Measurements from ENCODE around the gene DNAJC1.
A peak's percentile ranks its signal among the peaks of the same experiment; 100 is the strongest.

DNAJC1 gene

DNA sequence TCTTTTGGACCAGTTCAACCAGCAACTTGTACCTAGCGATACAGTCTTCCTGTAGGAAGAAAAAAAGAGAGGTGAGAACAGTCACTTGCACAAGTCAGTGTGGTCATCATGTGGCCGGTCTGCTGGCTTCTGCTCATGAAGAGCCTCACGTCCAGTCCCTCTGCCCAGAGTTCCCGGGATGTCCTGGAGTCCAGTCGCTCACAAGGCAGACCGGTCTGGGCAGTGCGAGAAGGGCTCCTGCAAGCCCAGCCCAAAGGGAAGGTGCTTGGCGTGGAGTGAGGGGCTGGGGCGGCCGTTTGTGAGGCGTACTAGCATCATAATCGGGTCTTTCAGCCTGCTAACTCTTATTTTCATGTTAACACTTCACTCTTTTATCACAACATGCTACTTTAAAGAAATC, 246.8 kb downstream of the DNAJC1 start:
- no peak for DNase-seq

DNA sequence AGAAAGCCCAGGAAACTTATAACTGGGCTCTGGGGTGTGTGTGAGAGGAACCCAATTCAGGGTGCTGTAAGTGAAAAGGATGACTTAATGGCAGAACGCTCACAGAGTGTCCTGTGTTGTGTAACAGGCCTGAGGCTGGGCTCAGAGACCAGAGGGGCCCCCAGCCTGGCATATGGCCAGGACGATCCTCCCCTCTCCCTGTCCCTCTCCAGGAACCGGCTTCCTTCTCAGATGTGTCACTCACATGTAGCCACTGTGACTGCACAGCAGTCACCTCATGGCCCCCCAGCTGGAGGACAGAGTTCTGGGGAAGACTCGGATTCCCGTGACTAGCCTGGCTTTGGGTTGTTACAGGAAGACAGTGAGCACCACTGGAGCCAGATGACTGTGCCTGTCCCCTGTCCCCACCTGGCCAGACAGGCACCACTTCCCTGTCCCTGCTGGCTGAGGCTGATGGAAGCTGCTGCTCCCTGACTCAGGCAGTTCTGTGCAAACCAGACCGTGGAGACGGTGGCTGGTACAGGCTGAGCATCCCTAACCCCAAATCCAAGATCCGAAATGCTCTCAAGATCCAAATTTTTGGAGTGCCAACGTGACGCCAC, 249.0 kb downstream of the DNAJC1 start:
- DNase-seq = no peak

DNA sequence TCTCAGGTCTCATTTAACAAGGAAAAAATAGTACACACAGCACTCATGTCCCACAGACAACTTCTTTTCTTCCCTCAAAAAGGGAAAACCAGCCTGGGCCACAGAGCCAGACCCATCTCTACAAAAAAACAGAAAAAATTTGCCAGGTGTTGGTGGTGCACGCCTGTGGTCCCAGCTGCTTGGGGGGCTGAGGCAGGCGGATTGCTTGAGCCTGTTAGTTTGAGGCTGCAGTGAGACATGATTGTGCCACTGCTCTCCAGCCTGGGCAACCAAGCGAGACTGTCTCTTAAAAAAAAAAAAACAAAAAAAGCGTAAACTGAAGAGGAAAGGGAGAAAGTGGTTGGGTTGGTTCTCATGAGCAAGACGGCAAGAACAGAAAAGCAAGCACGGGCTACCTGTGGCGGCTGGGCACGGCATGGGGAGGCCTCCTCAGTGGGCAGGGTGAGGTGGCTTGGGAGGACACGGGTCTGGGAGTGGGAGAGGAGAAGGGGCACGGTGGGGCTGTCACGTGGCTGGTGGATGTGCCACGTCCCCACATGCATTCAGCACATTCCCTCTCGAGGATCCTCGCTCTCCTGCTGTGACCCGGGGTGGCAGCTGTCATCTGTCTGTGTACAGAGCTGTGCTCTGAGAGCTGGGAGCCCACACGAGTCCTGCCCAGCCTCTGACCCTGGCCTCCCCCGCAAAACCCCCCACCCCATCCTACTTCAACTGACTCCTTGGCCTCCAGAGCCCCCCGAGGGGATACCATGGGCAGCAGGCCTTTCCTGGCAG, 249.8 kb downstream of the DNAJC1 start:
- DNase-seq = no peak

DNA sequence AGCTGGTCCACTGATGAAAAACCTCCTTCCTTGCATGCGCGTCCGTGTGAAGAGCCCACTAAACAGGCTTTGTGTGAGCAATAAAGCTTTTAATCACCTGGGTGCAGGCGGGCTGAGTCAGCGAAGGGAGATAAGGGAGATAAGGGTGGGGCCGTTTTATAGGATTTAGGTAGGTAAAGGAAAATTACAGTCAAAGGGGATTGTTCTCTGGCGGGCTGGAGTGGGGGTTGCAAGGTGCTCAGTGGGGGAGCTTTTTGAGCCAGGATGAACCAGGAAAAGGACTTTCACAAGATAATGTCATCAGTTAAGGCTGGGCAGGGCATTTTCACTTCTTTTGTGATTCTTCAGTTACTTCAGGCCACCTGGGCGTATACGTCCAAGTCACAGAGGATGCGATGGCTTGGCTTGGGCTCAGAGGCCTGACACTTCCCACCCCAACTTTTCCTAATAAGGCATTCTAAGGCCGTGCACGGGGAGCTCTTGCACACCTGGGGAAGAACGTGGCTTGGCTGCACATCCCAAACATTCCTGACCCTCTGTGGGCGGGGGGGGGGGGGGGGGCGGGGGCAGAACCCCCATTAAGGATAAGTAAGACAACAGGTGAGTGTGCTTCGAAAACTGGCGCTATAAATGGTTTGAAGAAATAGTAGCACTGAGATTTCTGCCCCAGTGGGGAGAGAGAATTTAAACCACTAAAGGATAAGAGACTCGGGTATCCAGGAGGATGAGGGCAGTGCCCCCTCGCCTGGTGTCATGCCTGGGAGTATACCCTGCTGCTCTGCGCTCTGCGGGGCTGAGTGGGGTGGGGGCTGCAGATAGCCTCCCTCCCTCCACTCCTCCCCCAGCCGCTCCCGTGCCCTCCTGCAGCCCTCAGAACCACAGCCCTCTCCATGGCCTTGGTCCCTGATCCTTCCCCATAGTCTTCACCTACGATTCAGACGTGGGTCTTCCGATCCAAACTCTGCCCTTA, 251.9 kb downstream of the DNAJC1 start:
- DNase-seq = no peak

DNA sequence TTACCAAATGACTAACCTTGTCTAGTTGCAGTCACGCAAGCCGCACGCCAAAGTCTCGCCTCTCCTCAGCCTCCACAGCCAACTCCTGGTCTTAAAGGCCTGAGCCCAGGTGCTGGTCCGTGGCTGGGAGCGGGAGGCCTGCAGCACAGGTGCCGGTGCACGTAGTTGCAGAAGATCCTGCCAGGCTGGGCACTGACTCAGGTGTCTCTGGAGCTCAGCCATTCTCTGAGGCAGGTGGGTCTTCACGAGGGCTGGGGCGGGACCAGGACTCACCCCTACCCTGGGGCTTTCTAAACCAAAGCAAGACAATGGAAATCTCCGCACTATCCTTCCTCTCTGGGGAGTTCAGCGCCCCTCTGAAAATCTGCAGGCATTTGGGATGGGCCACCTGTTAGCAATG, 253.1 kb downstream of the DNAJC1 start:
- no peak for DNase-seq

DNA sequence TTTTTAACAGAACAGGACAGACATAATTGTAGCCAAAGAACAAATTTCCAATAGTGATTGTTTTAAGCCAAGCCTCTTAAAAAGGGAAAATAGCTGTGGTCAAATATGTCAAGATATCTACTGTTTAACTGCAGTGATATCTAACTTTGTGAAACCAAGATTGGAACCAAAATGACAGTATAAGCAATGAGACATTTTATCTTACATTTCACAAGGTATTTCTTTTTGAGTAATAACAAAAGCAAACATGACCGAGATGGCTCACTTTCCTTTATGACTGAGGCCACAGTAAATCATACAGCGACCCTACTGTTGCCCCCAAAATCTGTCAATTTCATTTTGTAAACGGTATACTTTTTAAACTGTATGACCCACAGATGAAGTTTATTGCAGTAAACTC, 253.7 kb downstream of the DNAJC1 start:
- DNase-seq = no peak

DNA sequence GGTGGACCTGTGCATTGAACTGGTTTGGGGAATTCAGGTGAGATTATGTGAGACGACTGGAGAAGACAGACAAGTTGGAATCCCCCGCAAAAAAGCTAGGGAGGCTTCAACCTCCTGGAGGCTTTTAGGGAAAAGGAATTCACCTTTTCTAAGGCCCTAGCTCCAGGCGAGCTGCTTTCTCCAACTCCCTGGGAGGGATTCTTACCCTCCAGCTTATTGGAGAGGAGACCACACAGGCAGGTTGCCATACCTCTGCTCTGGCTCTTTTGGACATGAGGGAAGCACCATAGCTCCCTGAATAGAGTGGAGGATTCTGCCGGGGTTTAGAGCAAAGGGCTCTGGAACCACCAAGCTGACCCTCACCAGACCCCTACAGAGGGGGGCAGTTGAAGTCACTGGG, 255.7 kb downstream of the DNAJC1 start:
- no peak for DNase-seq

DNA sequence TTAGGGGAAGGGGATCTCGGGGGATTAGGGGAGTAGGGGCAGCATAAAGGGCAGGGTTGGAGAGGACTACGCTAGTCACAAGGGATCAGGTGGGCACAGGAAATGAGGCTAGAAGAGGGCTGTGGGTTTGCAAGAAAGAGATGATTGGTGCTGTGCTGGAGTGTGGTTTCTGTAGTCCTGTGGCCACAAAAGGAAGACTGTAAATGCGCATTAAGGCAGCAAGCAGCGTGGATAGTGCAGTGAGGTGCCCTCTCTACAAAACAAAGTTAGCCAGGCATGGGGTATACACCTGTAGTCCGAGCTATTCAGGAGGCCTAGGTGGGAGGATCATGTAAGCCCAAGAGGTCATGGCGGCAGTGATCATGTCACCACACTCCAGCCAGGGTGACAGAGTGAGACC, 257.4 kb downstream of the DNAJC1 start:
- no peak for DNase-seq

DNA sequence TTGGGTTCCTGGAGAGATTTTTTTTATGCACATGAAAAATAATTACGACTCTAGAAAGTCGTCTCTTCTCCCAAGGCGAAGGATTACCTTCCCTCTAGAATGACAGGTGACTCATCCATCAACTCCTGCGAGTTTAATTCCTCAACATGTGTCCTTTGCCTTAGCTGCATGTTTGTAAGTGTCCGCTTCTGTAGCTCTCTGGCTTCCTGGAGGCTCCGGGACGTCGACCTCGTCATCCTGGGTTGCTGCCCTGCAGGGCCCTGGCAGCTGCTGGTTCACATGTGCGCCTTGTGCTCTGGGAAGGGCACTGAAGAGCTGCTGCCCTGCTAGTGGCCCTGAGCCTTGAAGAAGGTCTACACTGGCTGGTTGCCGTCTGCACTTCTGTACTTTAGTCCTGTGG, 259.3 kb downstream of the DNAJC1 start:
- DNase-seq = no peak

DNA sequence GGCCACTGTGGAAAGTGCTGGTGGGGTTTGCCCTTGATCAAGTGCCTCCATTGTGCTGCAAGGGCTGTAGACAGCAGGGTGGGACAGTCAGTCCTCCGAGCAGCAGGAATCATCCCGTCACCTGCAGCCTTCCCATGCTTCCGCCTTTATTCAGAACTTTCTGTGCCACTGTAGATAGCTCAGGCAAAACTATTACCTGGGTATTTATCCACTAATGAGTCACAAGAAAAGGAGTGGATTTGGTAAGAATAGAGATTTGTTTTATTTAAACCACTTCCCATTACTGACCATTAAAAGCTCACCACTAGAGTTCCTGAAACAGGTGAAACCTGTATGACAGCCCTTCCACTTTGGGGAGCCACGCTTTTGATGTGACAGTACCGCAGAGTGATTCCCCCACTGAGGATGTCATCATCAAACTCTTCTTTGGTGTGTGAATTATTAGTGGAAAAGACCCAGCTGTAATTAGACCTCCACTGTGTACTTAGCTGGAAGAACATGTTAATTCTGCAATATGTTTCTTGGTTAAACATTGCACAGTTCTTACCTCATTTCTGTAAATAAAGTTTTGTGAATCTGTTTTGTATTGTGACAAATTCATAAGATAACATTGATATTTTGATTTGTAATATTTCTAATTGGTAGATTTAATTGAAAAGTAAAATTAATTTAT, 260.7 kb downstream of the DNAJC1 start:
- no peak for DNase-seq

DNA sequence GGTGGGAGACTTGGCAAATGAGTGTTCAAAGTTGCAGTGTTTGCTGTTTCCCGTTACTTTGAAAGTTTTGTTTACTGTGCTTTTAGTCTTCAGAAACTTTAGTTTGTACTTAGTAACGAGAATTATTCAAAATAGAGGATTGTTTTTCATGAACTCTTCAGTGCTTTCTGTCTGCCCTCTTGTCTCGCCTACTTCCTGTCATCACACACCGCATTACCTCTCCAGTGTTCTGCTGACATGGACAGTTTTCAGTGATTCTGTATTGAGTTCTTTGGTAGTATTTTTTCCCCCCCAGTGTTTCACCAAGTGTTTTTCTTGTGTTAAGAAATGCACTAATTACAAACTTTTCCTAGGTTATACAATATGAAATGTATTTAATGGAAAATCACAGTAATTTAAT, 262.5 kb downstream of the DNAJC1 start:
- DNase-seq = no peak

DNA sequence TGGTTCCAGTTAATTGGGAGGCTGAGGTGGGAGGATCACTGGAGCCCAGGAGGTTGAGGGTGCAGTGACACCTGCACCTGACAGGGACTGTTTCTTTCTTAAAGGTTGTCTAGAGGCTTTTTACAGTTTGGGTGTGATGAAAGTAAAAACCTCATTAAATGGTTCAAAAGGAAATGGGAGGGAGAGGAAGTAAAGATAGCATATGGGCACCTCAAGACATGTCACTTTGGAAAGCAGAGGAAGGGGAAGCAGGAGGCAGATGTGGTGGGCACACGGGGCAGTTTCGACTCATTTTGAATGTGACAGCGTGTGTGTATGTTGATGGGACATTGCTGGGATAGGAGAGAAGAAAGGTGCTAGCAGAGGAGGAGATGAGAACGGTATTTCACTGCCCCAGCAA, 266.4 kb downstream of the DNAJC1 start:
- no peak for DNase-seq

DNA sequence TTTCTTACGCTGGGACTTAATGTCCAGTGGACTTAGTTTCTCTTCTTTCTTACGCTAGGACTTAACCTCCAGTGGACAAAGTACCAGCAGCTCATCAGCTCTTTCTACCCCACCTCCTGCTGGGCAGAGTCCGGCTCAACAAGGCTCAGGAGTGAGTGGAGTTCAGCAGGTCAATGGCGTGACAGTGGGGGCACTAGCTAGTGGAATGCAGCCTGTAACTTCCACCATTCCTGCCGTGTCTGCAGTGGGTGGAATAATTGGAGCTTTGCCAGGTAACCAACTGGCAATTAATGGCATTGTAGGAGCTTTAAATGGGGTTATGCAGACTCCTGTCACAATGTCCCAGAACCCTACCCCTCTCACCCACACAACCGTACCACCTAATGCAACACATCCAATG, 269.8 kb downstream of the DNAJC1 start:
- DNase-seq = no peak

DNA sequence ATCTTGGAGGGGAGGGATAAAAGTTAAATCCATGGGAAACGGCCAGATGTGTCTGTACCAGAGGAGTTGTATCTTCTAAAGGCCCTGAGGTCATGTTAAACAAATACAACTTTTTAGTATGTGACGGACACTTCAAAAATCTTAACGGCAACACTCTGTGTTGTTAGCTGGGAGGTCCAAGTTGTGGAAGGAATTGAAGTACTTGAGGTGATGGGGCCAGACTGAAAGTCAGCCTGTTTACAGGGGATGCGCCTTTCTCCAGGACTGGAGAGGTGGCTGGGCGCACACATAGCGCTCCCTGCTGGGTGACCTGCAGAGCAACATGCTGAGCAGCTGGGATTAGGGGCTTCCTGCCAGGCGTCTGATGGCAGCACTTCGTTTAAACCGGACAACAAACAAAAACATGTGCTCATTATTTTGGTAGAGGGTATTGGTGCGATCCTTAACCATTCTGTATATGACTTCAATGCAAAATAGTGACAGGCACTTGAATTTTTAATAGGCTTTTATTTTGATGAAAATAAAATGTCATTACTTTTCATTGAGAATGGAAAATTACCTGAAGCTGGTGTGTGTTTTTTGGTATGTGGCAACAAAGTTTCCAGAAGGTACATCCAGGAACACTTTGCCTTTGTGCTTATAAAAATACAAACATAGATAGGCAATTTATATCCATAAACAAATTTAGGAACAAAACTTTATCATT, 271.3 kb downstream of the DNAJC1 start:
- peak; percentile 42 to 57 for DNase-seq

DNA sequence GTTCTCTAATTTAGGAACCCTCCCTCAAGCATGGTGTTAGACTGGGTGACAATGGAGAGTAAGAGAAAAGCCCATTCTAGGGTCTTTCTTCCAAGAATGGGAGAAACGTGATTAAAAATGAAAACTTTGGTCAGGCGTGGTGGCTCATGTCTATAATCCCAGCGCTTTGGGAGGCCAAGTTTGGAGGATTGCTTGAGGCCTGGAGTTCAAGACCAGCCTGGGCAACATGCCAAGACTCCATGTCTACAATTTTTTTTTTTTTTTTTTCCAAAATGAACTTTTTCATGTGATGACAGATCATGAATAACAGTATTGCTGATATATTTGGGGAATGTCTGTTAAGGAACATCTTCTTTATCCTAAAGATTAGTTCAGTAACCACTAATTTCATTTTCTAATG, 274.9 kb downstream of the DNAJC1 start:
- DNase-seq = no peak

DNA sequence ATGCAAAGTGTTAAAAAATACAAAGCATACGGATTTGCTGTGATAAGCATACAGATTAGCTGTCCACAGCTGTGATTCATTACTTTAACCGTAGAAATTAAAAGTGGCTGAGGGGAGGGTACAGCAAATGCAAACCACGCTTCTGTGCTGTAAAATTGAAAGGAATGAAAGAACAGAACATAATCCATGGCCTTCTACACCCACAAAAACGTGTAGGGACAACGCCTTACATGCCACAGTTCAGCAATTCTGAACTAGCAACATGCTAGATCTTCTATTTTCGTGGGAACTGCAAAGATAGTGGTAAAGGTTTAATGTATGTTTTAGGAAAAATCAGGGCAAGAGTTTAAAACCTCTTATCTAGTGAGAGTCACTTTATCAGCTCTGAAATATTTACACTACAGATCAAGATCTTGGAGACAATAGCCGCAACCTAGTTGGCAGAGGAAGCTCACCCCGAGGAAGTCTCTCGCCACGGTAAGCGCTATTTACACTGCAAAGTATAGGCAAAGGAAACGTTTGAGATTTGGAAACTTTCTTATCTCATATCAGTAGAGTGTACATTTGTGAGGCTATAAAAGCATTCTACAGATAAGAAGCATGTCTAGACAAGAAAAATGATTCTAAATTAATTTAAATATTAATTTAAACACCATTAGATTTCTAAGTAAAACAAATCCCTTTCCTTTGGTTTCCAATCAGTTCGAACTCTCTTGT, 275.9 kb downstream of the DNAJC1 start:
- DNase-seq = no peak

DNA sequence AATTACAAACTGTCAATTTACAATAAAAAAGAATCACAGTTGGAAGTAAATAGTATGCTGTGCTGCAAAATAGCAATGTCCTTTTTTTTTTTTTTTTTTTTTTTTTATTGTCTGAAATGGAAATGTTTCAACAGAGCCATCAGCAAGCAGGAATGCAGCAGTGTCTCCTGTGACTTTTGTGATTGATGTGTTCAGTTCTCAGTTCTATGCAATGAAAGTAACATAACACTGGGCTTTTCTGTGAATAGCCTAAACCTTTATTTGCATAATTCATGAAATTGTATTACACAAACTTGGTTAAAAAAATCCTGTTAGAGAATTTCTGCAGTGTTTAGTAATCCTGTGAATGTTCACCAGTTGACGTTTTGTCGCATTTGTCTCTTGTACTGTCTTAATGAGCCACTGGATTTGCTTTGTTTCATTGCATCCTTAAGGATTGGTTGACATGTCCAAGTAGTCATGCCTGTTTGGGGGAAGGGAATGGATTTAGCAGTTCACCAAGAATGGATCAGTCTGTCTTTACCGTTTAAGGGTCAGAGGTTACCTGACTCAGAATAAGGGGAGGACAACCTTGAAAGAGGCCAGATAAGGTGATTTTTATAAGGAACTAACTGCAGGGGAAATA, 276.8 kb downstream of the DNAJC1 start:
- DNase-seq = no peak

DNA sequence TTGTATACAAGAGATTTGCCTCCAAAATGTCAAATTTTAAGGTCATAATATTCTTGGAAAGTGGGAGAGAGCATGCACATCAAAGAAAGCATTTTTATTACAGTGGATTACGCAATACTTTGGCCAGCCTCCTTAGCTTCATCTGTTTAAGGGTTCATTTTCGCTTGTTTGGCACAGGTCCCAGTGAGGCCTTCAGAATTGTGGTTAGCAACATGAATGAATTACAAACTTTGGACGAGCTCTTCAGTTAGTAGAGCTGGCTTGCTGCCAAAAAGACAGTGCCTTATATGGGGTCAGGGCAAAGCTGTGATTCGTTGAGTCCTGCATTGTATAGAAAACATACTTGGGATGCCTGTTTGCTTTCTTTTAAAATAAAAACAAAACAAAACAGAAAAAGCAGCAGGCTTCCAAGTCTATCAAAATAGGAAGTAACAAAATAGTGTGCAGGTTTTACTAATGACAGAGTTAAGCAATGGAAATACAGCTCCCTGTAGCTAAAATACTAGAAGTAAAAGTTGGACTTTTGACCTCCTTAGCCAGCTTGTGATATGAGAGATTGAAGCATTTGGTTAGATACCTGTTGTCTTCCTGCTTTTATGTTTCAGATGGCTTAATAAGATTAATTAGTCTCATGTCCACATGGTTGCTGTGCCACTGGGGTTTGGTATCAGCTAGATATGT, 278.7 kb downstream of the DNAJC1 start:
- DNase-seq = no peak

DNA sequence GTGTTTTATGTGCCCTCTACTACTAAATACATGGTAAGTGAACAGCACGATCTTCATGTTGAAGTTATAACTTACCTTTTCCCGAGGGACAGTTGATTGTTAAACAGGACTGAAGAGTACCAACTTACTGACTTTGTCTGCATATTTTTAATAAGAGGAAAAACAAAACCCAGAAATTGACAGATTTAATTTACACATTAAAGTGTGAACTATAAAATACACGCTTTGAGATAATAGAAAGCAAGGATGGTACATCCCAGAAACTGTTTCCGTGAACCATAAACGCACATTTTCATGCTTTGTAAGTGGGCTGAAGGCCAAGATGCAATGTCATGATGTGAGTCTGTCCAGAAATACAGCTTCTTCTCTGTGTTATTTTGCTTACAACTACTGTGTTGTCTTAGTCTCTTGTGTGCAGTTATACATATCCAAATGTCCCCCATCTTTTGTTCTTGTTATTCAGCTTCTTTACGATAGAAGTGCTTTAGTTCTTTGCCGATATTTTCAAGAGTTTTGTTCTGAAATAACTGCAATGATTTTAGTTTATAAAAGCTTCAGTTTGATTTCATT, 279.4 kb downstream of the DNAJC1 start:
- no peak for DNase-seq

DNA sequence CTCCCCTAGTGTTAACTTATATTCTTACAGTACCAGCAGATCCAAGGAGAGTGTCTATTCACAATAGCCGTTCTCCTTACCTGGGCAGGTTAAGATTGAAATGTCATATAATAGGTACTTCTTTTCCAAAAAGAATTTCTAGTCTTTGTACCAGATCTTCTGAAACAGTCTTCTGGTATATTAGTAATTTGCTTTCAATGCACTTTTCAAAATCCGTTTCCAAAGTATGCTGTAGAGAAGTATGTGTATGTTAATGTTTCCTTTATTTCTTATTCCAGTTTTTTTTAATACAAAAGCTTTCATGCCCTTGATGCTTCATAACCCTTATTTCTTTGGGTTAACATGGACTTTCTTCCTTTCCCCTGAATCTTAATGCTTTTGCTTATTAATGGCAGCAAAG, 281.3 kb downstream of the DNAJC1 start:
- DNase-seq = no peak

Measured in activated T-cell treated with anti-CD3 and anti-CD28 coated beads, Interleukin-2, amount 50 U/mL, for 48 hours (primary cell).